SK-N-DZ (cell line): Measurements from ENCODE around the gene LAMA5.
A peak's percentile ranks its signal among the peaks of the same experiment; 100 is the strongest.

ENCODE experiments used
- DNase-seq: peaks from one replicate; pipeline ENCODE4 v3.0.0-alpha.2; 2015; ENCODE audit warnings: low spot score

LAMA5 gene

DNA sequence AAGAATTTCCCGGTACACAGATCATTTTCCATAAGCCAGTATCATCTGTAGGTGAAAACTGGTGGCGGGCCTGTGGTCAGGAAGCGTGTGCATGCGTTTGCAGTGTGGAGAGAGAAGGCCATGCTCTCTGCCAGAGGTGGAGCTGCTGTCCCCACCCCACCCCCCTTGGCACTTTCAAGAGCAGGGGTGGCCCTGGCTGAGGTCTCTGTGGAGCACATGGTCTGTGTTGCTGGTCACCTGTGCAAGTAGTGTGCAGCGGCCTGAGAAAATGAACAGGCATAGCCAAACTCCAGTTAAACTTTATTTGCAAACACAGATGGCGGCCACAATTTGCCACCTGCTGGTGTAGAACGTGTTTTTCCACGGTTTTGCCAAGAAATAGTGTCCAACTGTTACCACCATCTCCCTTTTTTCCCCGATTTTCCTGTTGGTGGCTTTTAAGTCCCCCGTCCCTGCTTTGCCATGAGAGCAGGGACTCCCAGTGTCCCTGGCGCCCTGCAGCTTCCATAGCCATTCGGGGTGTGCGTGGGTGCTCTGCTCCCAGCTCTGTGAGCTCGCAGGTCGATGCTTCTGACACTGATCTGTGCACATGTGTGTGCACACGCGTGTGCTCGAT is 61.9 kb downstream of the LAMA5 start:
- no peak for DNase-seq

DNA sequence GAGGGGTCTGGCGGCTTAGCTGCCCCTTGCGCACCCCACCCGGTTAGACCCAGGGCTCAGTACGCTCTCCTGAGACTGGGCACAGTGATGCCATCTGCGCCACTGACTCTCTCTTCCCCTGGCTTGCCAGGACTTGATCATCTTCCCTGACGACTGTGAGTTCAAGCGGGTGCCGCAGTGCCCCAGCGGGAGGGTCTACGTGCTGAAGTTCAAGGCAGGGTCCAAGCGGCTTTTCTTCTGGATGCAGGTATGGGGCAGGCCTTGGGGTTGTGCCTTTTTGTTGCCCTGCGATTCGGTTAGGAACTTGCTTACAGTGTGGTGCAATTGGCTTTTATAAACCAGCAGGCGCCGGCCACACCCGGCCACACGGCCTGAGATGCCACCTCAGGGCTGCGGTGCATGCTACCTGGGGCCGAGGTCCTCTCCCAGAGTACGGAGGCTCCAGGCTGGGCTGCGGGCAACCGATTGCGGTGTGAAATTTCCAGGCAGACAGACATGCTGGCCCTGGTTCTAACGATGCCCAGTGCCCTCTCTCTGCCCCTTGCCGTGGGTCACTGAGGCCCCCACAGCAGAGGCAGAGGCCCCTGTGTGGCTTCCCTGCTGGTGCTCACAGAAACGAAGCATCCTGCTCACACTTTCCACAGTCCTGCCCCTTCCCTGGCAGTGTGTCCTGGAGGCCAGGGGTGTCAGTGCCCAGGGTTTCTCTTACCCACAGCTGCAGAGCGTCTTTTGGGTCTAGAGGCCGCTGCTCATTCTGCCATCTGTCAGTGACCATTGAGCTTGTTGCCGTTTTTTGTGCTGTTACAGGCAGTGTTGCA is 62.6 kb downstream of the LAMA5 start:
- DNase-seq: no peak

DNA sequence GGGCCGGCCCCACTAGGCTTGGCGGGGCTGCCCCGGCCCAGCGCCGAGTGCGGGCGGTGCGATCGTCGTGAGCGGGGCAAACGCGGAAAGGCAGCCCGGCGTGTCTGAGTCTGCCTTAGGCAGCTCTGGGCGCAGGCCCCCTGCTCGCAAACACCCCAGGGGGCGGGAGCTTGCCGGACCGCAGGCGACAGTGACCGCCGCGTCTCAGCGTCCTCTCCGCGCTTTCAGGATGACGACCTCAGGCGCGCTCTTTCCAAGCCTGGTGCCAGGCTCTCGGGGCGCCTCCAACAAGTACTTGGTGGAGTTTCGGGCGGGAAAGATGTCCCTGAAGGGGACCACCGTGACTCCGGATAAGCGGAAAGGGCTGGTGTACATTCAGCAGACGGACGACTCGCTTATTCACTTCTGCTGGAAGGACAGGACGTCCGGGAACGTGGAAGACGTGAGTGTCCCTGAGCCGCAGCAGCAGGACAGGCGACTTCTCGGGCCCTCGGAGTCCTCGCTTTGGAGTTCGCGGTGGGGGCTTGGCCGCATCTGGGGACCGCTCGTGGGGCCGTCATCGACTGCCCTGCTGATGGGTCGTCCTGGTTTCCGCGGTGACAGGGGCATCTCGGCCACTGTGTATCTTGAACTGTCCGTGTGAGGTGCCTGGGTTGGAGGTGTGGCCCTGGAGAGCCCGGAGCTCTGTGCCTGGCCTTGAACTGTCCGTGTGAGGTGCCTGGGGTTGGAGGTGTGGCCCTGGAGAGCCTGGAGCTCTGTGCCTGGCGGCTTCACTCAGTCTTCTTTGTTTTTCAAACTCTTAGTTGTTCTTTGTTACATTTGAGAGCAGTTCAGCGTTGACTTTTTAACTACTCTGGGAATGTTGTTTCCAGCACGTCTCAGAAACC is 63.5 kb downstream of the LAMA5 start:
- no peak for DNase-seq

DNA sequence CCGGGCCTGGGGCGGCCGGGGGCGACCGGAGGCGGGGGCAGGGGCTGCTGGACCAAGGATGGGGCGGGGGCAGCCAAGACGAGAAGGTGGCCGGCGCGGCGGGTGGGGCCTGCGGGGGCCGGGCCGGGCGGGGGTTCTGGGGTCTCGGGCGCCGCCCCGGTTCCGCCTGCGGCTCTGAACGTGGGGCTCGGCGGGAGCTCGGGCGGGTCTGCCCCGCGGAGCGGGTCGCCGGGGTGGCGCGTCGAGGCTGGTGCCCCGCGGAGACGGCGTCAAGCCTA is 64.1 kb downstream of the LAMA5 start:
- no peak for DNase-seq

DNA sequence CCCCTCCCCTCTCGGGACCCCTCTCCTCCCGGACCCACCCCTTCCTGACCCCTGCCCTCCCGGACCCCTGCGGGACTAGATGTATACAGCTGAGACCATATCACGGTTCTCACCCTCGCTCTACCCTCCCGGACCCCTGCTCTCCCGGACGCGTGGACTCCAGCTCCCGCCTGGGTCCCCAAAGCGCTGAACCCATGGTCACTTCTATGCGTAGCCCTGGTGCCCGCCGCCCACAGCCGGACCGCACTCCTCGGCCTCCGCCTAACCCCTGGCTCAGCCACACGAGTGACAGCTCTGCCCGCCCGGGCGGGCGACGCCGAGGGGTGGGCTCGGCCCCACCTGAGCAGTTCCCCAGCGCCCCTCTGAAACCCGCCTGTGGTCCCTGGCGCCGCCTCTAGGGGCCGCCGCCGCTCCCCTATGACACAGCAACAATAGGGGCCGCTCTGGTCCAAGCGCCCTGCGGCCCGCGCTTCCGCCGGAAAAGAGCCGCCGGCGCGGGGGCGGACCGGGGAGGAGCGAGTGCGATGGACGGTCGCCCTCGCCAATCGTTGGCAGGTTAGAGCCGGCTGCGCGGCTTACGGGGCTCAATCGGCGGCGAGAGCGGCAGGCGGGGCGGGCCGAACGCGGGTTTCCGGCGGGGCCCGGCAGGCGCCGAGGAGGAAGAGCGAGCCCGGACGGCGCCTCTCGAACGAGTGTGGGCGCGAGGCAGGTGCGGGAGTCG is 64.6 kb downstream of the LAMA5 start, which contains the start of gene ADRM1:
Gene ADRM1, plus strand, starts transcription at position 657 of the 721 bp plus-strand sequence. CDS start 572 bp downstream, outside the sequence.
- peak; percentile 99 for DNase-seq

DNA sequence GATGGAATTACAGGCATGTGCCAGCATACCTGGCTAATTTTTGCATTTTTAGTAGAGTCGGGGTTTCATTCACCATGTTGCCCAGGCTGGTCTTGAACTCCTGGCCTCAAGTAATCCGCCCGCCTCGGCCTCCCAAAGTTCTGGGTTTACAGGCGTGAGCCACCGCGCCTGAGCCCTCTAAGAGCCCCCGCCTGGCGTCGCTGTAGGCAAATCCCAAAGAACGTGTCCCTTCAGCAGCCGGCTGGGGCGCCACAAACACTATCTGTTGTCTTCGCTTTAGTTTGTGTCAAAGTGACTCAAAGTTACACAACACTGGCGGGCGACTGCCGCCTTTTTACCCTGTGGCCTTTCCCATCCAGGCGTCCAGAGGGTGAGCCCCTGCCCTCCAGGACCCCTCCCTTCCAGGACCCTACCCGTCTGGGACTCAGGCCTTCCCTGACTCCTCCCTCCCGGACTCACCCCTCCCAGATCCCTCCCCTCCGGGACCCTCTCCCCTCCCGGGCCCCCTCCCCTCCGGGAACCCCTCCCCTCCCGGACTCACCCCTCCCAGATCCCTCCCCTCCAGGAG is 65.3 kb downstream of the LAMA5 start:
- DNase-seq: peak; percentile 99

DNA sequence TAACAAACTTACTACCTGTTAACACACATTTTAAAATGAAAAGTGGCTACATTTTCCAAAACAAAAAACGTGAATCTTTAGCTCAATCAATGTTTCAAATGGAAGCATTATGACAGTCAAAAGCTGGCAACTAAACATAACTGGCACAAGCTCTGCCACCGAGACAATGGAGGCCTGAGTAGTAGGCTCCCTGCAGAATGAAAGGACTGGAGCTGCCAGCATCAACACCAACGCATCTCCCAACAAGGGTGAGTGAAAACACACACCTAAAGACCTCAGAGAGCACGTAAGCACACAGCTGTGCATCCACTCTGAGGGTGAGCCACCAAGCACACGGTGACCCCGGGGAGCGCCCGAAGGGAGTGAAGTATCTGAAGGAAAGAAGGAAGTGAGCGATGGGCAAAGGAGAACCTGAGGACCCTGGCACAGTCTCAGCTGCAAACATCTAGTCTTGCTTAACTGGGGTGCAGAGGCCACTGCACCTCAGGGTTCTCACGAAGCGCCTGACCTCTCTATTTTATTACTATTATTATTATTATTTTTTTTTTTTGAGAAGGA is 65.9 kb downstream of the LAMA5 start:
- DNase-seq: no peak

DNA sequence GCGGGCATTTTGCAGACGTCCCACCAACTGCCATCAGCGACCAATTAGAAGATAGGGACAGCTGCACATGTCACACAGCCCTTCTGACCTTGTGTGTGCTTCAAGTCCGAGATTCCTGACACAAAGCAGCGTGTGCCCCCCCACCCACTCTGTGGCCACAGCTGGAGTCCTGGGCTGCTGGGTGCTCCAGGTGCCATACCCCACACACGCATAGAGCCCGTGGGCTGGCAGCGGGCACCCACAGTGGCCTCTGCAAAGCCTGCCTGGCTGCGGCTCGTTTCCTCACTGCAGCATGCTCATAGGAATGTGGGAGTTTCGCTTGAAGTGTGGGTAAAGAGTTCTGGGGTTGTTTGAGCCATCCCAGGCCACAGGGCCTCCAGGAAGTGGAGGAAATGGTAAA is 66.8 kb downstream of the LAMA5 start:
- DNase-seq: no peak

DNA sequence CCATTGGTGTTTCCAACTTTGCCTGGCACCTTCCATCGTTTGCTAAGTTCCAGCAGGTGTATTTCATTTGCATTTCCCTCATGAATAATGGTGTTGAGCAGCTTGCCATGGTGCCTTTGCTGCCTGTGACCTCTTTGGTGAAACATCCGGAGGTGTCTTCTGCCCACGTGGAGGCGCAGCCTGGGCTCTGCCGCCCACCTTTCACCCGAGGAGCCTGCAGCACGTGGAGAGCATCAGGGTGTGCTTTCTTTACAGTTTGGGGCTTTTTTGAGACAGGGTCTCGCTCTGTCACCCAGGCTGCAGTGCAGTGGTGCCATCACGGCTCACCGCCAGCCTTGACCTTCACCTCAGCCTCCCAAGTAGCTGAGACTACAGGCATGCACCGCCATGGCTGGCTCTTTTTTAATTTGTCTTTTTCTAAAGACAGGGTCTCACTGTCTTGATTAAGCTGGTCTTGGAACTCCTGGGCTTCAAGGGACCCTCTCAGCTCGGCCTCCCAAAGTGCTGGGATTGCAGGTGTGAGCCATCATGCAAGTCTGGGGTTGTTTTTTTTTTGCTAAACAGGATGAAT is 67.4 kb downstream of the LAMA5 start:
- DNase-seq: no peak

DNA sequence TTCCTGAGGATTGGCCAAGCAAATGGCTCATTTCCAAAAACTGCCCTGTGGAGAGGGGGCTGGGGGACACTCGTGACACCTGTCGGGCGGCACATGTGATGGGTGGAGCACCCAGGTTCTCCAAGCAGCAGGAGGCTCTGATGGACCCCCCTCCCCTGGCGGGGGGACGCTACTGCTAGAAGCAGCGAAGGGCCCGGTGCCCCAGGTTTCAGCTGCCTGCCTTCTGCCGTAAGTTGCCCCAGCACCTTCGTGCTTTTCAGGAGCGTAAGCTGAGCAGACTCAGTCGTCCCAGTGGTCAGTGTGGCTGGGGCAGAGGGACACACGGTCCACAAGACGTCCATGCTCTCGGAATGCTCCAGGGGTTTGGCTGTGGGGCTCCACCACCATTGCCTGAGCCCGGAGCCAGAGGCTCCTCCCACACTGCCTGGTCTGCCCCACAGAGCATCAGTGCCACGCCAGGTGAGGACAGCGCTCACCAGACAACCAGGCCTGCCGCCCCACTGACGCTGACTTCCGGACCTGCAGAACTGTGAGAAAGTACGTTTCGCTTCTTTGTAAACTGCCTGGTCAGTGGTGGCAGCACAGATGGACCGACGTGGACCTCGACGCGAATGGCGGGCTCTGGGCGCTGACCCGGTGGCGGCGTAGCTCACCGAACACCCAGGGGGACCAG is 68.4 kb downstream of the LAMA5 start:
- no peak for DNase-seq

DNA sequence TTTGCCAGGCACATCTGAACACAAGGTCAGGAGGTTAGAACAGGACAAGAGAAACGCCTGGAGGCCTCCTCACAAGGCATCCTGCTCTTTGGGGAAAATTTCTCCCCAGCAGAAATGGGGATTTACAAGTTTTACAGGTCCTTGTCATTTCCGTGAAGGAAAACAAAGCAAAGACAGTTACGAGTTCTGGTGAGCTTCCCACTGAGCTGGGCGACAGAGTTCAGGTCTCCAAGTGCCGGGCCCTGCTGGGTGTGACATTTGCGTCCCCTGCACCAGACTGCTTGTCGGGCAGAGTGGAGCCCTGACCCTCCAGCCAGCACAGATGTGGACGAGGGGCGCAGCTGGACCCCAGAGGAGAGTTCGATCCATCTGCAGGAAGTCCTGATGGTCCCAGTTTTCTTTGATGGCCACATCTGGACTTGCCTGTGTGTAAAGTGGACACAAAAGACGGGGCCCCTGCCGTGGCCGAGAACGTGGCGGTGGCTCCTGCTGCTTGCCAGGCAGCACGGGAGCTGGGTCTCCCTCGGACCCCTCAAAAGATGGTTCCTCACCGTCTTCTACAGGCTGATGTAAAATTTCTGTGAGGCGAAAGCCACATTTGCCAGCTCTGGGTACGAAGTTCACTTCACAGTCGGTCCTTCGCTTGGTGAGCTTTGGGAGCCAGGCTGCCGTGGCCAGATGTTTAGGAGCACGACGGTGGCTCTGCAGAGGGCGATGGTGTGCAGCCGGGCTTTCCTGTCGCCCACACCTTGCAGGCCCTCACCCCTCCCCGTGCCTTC is 69.5 kb downstream of the LAMA5 start:
- DNase-seq: no peak

DNA sequence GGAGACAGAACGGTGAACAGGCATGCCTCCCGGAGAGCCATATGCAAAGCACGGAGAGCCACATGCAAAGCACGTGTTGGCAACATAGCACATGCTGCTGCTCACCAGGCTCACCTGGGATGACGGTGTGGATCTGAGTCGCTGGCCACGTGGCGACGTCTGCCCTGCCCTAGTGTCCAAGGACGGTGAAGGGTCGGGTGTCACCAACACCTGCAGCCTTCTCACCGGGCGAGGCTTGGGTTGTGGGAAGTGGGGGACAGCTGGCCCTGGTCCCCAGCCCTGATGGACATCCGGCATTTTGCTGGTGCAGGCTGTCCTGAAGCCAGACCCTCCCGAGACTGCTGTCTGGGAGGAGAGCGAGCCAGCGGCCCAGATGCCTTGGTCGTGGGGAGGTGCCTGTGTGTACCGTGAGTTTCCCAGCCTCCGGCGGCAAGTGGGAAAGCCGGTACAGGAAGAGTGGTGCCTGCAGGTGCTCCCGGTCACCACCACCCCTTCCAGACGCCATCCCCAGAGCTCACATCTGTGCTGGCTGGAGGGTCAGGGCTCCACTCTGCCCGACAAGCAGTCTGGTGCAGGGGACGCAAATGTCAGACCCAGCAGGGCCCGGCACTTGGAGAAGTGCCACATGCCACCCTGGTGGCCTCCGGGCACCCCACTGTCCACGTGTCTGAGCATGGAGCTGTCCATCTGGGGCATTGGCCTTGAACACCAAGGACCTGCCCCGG is 70.2 kb downstream of the LAMA5 start:
- DNase-seq: no peak

DNA sequence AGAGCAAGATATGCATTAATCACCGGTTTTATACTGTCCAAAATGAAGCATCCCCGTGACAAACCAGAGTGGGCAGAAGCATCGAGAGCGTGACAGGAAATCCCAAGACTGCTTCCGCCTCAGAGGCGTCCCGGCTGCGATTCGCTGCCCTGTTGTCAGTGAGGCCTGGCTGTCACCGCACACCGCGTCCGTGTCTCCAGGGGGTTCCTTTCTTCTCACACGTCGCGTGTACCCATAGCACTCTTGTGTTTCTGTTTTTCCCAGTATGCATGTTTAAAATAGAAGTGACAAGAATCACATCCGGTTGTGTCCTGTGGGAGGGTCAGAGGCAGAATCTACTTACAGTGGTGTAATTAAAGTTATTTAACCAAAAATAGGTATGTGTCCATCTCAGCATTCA is 72.6 kb downstream of the LAMA5 start:
- no peak for DNase-seq

DNA sequence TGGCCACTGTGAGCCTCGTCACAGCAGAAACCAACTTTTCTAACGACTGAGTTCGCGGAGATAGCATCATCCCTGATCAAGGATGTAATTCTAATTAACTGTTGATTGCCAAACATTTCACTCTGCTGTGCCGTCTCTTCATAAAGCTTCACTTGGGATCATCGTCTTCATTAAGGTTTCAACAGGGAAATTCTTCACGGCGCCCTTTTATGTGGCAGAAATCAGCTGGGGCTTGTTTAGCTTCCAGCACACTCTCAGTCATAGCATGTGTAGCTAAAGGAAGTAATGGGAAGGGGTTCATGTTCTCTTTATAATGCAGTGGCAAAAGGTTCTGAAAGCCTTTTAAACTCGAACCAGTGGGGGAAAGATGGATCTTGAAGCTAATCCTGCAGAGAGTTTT is 73.2 kb downstream of the LAMA5 start:
- no peak for DNase-seq

DNA sequence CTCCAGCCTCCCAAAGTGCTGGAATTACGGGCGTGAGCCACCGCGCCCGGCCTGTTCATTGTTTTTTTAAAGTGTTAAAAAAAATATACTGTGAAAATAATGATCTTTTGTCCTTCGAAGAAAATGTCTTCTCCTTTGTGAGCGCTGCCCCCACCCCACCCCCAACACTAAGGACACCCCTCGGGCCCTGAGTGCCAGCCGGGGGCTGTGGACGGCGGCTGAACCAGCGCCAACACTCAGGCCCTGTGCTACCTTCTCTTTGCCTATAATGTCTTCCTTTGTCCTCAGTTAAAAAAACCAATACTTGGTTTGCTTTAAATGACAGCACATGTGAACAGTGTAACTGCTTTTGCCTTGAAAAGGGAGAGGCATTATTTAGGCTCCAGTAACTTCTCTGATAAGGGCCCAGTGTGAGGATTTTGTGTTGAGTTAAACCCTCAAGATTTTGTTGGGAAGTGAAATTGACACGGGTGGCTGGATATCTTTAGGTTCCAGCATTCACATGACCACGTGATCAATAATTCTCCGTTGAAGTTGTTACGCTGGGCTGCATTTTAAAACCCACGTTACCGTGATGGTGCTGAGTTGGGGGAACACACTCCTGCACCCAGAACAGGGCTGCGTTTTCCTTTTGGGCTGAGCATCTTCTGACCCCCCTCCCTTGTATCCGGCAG is 73.9 kb downstream of the LAMA5 start:
- DNase-seq: no peak

DNA sequence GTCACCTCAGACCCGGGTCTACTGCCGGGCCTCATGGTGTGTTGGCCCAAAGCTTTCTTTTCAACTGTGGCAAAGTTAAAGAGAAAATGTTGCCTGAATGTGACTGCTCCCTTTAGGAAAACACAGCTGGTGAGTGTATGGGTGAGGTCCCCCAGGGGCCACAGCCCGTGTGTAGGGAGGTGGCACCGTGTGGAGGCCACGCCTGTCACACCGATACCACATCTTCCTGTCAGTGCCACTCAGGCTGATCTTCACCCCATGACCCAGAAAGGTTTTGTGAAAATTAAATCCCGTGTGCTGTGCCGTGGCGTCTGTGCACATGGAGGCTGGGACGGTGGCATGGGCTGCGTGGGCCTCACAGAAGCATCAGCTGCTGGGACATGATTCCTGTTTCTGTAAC is 75.0 kb downstream of the LAMA5 start:
- DNase-seq: no peak

DNA sequence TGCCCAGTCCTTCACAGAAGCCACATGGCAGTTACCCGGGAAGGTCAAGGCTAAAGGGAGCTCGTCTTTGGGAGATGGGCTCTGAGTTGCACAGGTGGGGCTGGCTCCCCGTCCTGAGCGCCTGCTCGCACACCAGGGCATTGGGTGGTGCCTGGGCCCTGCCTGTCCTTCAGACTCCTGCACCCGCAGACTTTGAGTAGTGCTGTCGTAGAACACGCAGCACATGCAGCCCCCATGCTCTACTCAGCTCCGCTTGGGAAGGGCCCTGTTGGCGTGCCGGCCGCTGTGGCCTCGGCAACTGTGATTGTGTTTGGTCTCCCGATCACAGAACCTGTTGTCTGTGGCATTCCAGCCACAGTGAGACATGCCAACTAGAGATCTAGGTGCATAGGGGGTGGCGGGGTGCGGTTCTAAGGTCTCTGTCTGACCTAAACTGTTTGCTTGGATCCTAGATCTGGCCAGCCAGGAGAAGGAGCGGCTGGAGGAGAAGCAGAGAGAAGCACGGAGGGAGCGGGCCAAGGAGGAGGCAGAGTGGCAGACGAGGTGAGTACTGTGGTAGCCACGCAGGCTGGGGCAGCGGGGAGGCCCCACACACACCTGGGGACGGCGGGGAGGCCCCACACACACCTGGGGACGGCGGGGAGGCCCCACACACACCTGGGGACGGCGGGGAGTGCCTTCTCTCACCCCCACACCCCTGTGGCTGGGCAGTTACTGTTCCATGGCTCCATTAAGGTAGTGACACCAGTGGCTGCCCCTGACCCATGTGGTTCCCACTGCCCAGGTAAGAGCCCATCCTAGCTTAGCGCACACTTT is 75.7 kb downstream of the LAMA5 start:
- no peak for DNase-seq
